GM18502 (cell line): ENCODE results near the gene LINS1.

Source experiments
- ATAC-seq: cut with Tn5 transposase; IDR thresholded peaks from one replicate; pipeline ENCODE4 v1.9.1; 2021; ENCODE audit warnings: mild to moderate bottlenecking; ENCODE audit not compliant: unreplicated experiment, poor library complexity

Gene LINS1, protein sequence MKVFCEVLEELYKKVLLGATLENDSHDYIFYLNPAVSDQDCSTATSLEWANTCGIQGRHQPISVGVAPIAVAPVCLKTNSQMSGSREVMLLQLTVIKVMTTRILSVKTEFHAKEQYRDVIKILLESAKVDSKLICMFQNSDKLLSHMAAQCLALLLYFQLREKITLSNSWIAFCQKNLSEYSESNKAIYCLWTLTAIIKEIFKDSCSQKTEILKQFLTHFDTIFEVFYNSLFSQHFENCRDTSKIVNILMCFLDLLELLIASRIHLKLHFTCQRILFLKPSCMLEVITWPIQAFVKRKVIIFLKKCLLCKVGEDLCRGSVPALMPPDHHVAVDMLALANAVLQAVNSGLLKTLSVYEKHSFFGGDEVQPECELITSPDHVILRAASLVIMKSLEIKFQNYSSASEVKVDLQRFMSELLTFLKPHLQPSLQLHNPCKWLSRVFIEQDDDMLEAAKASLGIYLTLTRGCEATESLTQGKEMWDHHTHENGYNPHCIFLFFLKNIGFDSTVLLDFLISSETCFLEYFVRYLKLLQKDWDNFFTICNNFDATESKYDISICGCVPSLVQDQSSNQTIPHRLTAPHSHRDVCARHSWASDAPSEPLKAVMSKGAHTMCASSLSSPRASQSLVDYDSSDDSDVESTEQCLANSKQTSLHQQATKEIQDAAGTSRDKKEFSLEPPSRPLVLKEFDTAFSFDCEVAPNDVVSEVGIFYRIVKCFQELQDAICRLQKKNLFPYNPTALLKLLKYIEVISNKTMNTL

DNA sequence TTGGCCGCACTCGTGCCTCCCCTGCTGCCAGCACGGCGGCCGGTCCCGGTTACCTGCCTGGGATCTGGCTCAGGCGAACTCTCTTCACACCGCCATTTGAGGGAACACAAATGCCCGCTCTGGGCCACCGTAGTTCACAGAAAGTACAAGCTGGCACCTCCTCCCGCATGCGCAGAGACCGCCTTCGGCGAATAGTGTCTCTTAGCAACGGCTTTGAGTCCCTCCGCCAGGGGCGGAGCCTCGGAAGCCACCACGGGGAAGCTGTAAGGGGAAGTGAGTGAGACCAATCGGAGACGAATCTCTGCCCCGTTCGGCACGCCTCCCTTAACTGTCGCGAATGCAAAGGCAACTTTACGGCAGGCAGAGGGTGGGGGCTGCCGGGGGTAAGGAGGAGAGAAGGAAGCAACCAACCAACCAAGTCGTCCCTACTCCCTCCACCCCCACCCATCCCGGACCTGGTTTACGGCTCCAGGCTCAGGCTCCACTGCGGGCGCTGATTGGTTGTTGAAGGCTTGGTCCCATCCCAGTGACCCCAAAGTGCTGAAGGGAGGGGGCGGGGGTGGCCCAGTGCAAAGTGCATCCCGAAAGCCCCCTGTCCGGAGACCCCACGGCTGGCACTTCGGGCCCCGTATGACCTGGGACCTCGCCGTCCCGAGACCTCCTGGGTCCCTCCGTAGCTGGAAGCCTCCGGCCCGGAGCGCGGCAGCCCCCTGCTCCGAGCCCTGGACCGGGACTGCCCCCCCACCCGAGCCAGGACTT is at the start of gene LINS1, which contains the start of gene ASB7:
Gene LINS1 (minus strand): TSS at position 121 of the 759 bp plus-strand sequence. CDS start 21,342 bp downstream, outside the sequence.
Gene ASB7 (plus strand): TSS at position 526 of the 759 bp plus-strand sequence. CDS start 9,628 bp downstream, outside the sequence.
- peak; percentile 88 for ATAC-seq

DNA sequence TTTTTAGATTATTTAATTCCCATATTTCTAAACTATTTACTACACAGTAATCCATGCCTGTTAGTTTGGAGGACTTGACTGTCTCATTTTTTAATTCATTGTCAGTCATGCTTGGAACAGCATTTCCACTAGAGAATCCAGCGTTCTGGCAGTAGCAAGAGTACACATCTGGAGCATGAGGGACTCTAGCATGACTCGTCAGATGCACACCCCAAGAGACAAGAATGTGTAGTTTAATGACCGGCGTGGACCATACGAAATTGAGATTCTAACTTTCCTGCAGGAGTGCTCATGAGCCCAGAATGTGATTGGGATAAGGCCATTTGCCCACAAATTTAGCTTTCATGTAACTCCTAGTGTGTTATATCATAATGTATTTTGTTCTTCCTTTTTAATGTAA is 49.3 kb upstream of the LINS1 start:
- no peak for ATAC-seq

DNA sequence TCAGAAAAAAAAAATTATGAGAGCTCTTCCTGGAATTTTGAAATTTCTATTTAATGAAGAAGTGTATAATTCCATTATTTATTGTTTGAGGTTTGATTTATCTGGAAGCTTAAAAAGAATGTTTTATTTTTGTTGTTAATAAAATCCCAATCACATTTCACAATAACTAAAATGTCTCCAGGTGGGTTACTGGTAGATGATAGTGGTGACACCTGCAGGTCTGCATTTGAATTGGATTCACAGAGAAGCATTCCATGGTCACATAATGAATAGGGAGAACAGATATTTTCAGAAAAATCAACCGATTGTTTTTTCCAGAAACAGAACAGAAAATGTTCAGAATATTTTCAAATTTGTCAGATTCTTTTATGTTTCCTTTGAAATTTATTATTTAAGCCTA is 48.7 kb upstream of the LINS1 start:
- no peak for ATAC-seq

DNA sequence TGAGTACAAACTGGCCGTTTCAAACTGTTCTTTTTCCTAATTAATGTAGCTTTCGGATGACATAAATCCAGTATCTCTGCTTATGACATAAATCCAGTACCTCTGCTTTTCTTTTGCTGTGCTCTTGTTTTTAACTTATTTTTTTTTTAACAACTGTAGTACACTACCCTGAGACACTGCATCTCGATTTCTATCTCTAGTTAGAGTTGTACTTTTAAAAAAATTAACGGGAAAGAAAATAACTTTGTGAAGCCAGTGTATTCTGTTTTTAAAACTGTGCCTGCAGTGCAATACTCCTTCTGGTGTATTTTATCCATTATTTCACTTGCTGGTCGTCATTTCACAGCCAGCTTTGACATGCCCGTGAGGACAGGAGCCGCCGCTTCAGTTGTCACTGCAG is 47.0 kb upstream of the LINS1 start:
- ATAC-seq = no peak

DNA sequence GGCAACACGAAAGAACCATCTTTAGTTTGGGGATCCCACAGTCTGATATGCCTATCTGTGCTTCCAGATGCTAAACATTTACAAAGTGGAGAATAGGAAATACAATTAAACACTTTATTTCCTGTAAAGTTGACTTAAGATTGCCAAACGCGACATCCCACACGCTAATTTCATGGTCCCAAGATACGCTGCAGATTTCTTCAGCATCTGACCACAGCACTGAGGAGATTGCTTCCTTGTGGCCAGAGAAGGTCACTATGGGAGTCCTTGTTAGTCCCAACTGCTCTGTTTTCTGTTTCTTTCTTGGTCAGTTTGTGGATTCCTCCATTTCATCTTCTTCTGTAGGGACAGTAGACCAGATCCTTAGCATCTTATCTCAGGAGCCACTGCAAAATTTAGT is 43.7 kb upstream of the LINS1 start:
- no peak for ATAC-seq

DNA sequence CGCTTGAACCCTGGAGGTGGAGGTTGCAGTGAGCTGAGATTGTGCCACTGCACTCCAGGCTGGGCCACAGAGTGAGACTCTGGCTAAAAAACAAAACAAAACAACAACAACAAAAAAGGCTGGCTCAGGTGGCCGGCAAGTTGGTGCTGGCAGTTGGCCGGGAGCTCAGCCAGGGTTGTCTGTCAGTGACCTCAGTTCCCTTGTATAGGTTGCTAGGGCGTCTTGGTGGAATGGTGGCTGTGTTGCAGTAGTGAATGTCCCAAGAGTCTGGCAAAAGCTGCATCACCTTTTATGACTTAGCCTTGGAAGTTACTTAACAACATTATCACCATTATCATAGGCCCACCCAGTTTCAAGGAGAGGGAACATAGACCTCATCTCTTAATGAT is 41.0 kb upstream of the LINS1 start:
- no peak for ATAC-seq

DNA sequence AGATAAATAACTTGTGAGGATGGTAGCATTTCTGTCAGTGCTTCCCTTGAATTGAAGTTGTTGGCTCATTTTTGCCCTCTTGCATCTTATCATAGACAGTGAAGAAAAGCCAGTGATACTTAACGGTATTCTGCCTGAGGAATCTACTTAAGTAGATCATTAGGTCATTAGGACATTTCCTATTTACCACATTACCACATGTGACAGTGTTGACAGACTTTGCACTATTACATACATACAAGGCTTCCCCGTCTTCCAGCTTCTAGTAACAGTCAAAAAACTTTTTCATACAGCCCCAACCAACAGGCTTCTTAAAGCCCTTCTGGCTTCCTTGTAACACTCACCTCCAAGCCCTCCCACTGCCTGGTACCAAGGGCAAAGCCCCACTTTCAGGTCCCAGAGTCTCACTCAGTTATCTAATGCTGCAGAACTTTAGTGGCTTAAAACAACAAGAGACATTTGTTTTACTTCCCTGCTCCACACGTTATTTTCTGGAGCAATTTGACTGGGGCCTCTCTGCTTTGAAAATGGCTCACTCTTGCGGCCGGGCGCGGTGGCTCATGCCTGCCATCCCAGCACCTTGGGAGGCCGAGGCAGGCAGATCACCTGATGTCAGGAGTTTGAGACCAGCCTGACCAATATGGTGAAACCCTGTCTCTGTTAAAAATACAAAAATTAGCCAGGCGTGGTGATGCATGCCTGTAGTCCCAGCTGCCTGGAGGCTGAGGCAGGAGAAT is 40.4 kb upstream of the LINS1 start:
- no peak for ATAC-seq

DNA sequence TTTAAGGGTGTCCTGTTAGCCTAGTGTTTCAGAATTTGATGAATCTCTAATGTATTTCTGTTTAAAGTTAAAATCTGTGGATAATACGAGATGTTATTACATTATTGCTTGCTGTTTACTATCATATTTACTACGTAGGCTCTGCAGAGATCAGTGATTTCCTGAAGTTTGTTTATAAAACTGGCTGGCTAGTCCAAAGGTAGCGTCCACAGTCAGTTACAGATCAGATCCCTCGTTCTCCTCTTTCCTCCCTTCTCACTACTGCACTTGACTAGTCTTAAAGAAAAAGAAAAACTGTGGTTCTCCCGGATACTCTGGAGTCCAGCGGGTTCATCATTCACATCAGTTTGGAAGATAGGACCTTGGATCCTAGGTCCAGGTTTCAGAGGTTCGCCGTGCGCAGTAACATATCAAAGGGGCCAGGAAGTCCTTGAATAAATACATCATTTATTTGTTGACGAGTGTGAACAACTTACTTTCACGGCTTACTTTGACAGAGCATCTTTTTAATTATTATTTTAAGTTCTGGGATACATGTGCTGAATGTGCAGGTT is 36.3 kb upstream of the LINS1 start:
- no peak for ATAC-seq

DNA sequence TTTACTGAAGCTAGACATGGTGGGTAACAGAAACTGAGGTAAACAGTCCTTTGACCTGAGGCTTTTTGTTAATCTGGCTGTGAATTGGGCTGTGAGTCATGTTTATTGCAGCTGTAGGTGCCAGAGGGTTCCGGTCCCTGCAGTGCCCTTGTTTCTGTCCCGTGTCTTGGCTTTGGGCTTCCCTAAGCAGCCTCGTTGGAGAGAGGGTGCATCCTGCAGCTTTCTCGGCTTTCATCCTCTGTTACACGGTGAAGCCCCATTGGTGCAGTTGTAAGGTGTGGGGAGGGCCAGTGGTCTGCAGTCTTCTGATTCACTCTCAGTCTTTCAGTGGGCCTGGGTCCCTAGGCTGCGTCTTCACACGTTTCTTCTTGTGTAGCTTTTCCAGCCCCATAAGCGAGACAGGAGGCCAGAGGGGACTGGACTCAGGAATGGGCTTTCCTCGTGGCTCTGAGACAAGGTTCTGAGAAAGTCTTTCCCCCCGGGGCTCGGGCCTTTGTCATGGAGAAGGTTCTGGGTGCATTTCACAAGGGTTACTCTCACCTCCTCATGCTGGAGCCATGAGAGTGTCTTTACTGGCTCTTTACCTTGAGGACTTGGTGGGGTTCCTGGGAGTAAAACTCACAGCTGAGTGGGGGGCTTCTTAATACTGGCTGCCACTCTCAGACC is 33.6 kb upstream of the LINS1 start:
- no peak for ATAC-seq

DNA sequence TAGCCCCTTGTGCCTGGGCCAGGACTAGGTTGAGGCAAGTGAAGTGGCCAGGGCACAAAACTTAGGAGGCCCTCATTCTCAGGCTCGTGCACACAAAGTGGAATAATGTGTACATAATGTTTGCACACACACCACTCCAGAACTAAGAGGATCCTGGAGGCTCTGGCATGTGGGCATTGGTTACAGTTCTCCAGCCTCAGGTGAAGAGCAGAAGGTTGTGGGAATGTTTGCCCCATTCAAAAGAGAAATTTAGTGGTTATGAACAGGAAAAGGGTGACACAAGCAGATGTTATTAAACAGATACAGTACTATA is 31.7 kb upstream of the LINS1 start:
- no peak for ATAC-seq

DNA sequence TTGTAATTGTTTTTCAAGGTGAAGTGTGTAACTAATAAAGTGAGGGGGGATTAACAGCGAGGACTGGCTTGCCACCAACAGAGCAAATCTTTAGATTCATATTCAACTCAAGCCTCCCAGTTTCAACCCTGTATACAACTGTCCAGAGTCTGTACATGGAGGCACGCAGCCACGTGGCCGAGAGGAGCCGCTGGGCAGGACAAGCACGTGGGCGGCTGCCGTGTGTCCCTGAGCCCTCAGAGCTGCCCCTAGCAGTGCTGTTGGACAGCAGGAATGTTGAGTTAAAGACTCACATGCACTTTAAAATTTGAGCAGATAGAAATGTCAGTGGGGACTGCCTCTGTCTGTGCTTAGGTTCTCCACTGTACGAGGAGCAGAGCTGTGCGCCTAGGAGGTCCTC is 29.8 kb upstream of the LINS1 start:
- ATAC-seq = no peak

DNA sequence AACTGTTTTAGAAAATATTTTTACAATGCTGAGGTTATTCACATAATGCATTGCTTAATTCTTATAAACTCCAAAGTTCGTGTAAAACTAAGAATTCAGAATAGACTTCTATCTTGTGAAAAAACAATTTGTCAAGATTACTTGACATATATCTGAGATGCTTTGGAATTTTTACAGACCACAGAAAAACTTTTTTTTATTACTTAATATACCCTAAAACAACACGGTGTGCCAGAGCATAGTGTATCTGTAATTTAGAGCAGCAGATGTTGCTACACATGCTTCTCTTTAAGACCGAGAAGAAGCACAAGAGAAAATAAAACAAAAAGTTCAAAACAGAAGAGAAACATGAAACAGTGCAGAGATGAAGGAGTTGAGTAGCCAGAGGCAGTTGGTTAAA is 26.8 kb upstream of the LINS1 start:
- no peak for ATAC-seq

DNA sequence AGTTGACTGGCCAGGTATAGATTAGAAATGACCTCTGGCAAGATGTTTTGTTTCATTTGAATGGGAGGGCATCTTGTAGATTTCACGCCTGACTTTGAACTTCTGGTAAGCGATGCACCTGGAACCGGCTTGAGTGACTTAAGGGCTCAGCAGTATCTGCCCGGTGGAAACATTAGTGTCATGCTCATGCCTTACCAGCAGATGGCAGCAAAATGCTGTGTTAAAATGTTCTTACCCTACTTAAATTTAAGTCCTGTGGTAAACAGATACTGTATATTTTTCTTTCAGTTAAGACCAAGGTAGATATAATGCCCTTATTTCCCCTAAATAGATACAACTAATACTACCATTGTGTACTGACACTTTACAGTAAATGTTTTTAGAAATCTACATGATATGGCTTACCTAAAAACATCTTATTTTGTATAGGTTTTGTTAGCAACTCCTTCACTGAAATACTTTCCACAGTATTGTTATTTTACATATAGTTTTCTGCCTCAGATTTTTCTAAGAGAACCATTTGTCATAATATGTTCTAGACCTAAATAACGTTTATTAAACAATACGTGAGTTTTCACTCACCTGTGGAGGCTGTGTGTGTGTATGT is 25.9 kb upstream of the LINS1 start:
- peak; percentile 85 for ATAC-seq

DNA sequence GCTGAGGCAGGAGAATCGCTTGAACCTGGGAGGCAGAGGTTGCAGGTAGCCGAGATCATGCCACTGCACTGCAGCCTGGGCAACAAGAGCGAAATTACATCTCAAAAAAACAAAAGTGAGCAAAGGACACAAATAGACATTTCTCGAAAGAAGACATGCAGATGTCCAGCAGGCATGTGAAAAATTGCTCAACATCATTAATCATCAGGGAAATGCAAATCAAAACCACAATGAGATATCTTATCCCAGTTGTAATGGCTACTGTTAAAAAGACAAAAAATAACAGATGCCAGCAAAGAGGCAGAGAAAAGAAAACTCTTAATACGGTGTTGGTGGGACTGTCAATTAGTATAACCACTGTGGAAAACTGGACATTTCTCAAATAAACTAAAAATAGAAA is 21.3 kb upstream of the LINS1 start:
- no peak for ATAC-seq

DNA sequence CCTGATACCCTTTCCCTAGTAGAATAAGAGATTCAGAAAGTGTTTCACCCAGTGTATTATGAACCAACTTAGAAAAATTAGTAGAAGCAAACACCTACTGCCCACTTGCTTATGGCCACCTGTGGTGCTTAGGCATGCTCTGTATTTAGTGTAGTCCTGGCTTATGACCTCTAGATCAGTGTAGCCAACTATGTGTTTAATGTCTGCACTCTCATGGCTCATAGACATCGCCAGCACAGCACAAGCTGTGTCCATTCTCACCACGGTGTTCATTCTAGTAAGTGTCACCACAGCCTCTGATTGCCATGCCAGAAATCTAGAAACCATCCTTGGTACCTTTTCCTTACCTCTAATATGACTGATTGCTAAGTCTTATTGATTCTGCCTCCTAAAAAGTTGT is 14.7 kb upstream of the LINS1 start:
- no peak for ATAC-seq

DNA sequence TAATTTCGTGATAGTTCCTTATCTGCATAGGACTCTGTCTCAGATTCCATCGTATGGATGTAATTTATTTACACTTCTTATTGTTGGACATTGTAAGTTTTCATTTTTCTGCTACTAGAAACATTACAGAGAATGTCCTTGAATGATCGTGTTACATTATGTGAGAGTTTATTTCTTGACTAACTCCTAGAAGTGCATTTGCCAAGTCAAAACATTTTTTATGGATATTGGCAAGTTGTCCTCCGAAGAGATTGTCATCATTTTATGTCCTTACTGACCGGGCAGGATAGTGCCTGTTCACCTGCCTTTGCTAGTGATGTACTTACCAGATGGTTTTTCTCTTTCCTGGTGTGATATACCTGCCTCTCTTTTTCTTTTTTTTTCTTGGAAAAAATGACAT is 13.8 kb upstream of the LINS1 start:
- no peak for ATAC-seq

DNA sequence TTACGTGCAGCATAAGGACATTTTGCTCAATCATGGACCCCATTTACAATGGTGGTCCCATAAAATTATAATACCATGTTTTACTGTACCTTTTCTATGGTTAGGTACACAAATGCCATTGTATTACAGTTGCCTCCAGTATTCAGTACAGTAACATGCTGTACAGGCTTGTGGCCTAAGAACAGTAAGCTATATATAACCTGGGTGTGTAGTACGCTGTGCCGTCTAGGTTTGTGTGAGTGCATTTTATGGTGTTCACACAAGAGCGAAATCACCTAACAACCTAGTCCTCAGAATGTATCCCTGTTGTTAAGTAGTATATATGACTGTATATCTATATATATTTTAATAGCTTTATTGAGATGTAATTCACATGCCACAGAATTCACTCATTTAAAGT is 12.9 kb upstream of the LINS1 start:
- ATAC-seq = no peak

DNA sequence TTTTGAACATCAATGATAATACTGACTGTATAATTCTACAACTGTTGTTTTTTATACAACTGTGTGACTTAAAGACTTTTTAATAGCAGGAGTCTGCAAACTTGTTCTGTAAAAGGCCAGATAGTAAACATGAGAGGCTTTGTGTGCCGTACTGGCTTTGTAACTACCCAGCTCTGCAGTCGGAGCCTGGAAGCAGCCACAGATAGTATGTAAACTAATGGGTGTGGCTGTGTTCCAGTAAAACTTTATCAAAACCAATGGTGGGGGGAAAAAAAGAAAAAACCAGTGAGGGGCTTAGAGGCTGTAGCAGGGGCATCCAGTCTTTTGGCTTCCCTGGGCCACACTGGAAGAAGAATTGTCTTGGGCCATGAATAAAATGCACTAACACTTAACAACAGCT is 12.4 kb upstream of the LINS1 start:
- no peak for ATAC-seq

DNA sequence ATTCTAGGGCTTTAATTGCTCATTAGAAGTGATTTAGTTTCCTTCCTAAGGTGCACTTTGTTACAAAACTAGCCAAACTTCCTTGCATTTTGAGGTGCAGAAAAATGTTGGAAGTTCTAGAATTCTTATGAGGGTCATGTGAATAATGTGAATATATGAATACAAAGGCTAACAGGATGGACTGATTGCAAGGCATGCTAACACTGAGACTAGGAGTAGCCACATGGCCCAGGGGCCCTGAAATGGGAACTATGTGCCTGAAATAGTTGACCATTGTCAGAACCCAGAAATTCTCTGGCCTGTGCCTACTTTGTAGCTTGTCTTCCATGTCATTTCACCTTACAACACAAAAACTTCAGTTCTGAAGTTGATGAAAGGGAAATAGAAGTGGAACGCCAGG is 11.2 kb upstream of the LINS1 start:
- no peak for ATAC-seq
